Measurements from ENCODE around the gene PLXNB2.

PLXNB2 gene

GRCh38 chr22:50280708-50281383, 26.6 kb downstream of the PLXNB2 start:
- no peaks in the 10 kb centered on the region for H3K36me3 ChIP-seq (ENCODE audit: insufficient read depth, low read length)
- H2AFZ ChIP-seq (ENCODE audit: low read length) = no peak overlapping the region
- H4K20me1 ChIP-seq (ENCODE audit: insufficient read depth, low read length) = no peaks in the 10 kb centered on the region
- no peak overlapping the region for H3K4me3 ChIP-seq (ENCODE audit: low read depth, low read length, poor library complexity, severe bottlenecking)
- no peaks in the 10 kb centered on the region for H3K79me2 ChIP-seq (ENCODE audit: insufficient read depth, low read length)
- no peak overlapping the region for H3K4me2 ChIP-seq (ENCODE audit: low read length)
- H3K4me1 ChIP-seq (ENCODE audit: insufficient read depth, low read length, severe bottlenecking) = no peaks in the 10 kb centered on the region
- H3K27ac ChIP-seq (ENCODE audit: low read depth, low read length, poor library complexity, severe bottlenecking) = no peak overlapping the region
- H3K9me3 ChIP-seq (ENCODE audit: low read length) = no peaks in the 10 kb centered on the region
- TF ChIP-seq EZH2 (IDR thresholded peaks at IDR 0.05; ENCODE audit: borderline replicate concordance, low read length) = no peak
- no peak for TF ChIP-seq CTCF (IDR thresholded peaks at IDR 0.05; ENCODE audit: low read length)
- H3F3A ChIP-seq (ENCODE audit: insufficient read depth, low read length) = no peaks in the 10 kb centered on the region
- H3K9me2 ChIP-seq (ENCODE audit: low read depth, low read length) = no peaks in the 10 kb centered on the region
- H3K27me3 ChIP-seq (ENCODE audit: insufficient read depth, low read length) = peaks cover 10% of the 10 kb centered on the region; the same call in 1 of the 2 replicates
- no peak overlapping the region for H3K9ac ChIP-seq (ENCODE audit: low read length)

GRCh38 chr22:50280022-50280707, 27.3 kb downstream of the PLXNB2 start:
- Histone ChIP-seq H4K20me1 (ENCODE audit: insufficient read depth, low read length) (no peaks in the 10 kb centered on the region), H3K36me3 (ENCODE audit: insufficient read depth, low read length) (no peaks in the 10 kb centered on the region)
- TF ChIP-seq CTCF (IDR thresholded peaks at IDR 0.05; ENCODE audit: low read length) = no peak
- no peak for TF ChIP-seq EZH2 (IDR thresholded peaks at IDR 0.05; ENCODE audit: borderline replicate concordance, low read length)

GRCh38 chr22:50278956-50279619, 28.4 kb downstream of the PLXNB2 start:
- H4K20me1 ChIP-seq (ENCODE audit: insufficient read depth, low read length) = no peaks in the 10 kb centered on the region
- H3K9me3 ChIP-seq (ENCODE audit: low read length) = no peaks in the 10 kb centered on the region
- H3K4me3 ChIP-seq (ENCODE audit: low read depth, low read length, poor library complexity, severe bottlenecking) = no peak overlapping the region
- H2AFZ ChIP-seq (ENCODE audit: low read length) = no peak overlapping the region
- no peak overlapping the region for H3K4me2 ChIP-seq (ENCODE audit: low read length)
- H3K27ac ChIP-seq (ENCODE audit: low read depth, low read length, poor library complexity, severe bottlenecking) = no peak overlapping the region
- H3K9me2 ChIP-seq (ENCODE audit: low read depth, low read length) = no peaks in the 10 kb centered on the region
- H3F3A ChIP-seq (ENCODE audit: insufficient read depth, low read length) = no peaks in the 10 kb centered on the region
- no peaks in the 10 kb centered on the region for H3K79me2 ChIP-seq (ENCODE audit: insufficient read depth, low read length)
- peaks cover 7% of the 10 kb centered on the region; the same call in 1 of the 2 replicates for H3K27me3 ChIP-seq (ENCODE audit: insufficient read depth, low read length)
- no peaks in the 10 kb centered on the region for H3K4me1 ChIP-seq (ENCODE audit: insufficient read depth, low read length, severe bottlenecking)
- no peak for TF ChIP-seq CTCF (IDR thresholded peaks at IDR 0.05; ENCODE audit: low read length)
- no peak for TF ChIP-seq EZH2 (IDR thresholded peaks at IDR 0.05; ENCODE audit: borderline replicate concordance, low read length)
- H3K36me3 ChIP-seq (ENCODE audit: insufficient read depth, low read length) = no peaks in the 10 kb centered on the region
- no peak overlapping the region for H3K9ac ChIP-seq (ENCODE audit: low read length)

More at GRCh38 chr22:50280022-50280707, 27.3 kb downstream of the PLXNB2 start:
- H3K4me1 ChIP-seq (ENCODE audit: insufficient read depth, low read length, severe bottlenecking) = no peaks in the 10 kb centered on the region
- H3K4me3 ChIP-seq (ENCODE audit: low read depth, low read length, poor library complexity, severe bottlenecking) = no peak overlapping the region
- H3K4me2 ChIP-seq (ENCODE audit: low read length) = no peak overlapping the region
- peaks cover 7% of the 10 kb centered on the region; the same call in 1 of the 2 replicates for H3K27me3 ChIP-seq (ENCODE audit: insufficient read depth, low read length)
- no peaks in the 10 kb centered on the region for H3K9me3 ChIP-seq (ENCODE audit: low read length)
- no peak overlapping the region for H2AFZ ChIP-seq (ENCODE audit: low read length)
- no peak overlapping the region for H3K9ac ChIP-seq (ENCODE audit: low read length)
- no peak overlapping the region for H3K27ac ChIP-seq (ENCODE audit: low read depth, low read length, poor library complexity, severe bottlenecking)
- no peaks in the 10 kb centered on the region for H3K79me2 ChIP-seq (ENCODE audit: insufficient read depth, low read length)
- H3F3A ChIP-seq (ENCODE audit: insufficient read depth, low read length) = no peaks in the 10 kb centered on the region
- no peaks in the 10 kb centered on the region for H3K9me2 ChIP-seq (ENCODE audit: low read depth, low read length)
